ENCODE results near the gene PMAIP1. TPM values are rescaled to one million over a fixed set of nuclear protein-coding genes. Genes with fewer than 3 reads are reported as not detected.
A peak's percentile ranks its signal among the peaks of the same experiment; 100 is the strongest.

PMAIP1 gene
- polyA plus RNA-seq, 1 of the 3 experiments (the other 2 are of a cell fraction) = 76.9 TPM

- Histone ChIP-seq H3K4me1 (ENCODE audit: control insufficient read depth in 1 of 2, insufficient read depth in 2 of 2, low read depth in 1 of 2, low read length in 1 of 2) (peaks cover 0 to 12% of the 10 kb centered on the region in 2 experiments; a peak in 3 of 4 replicates), H3K9me2 (no peaks in the 10 kb centered on the region), H3K79me2 (ENCODE audit: insufficient read depth) (no peaks in the 10 kb centered on the region), H3F3A (replicated peaks; ENCODE audit: insufficient read depth) (peaks cover 11% of the 10 kb centered on the region), H3K4me3 (ENCODE audit: low read depth in 2 of 2, low read length in 1 of 2) (no peak overlapping the region), H3K27me3 (ENCODE audit: insufficient read depth) (no peaks in the 10 kb centered on the region), H3K27ac (ENCODE audit: low read depth in 2 of 2, low read length in 1 of 2) (peak overlapping the region in 1 of 2 experiments; percentile 89; a peak in 2 of 4 replicates), H3K4me2 (peak overlapping the region; percentile 47), H3K36me3 (replicated peaks in 1 of 2; ENCODE audit: control insufficient read depth in 1 of 2, insufficient read depth in 2 of 2, low read length in 1 of 2) (no peaks in the 10 kb centered on the region), H3K9me3 (no peaks in the 10 kb centered on the region), H2AFZ (ENCODE audit: low read depth) (peak overlapping the region; percentile 32; the same call in 1 of the 2 replicates), H3K9ac (peak overlapping the region; percentile 26; the same call in 1 of the 2 replicates), H4K20me1 (ENCODE audit: insufficient read depth) (no peaks in the 10 kb centered on the region)
- ChIA-PET POLR2A (no interaction called here), CTCF (interaction anchor here (0.9 kb wide), 1 partner anchor 36 kb away, joined by 4 read pairs; no protein-coding TSS in a partner anchor)
- 44% methylated on average over 2 of the region's 2 CpGs for WGBS (ENCODE audit: low lambda C conversion rate)
- no peak for DNase-seq
- TF ChIP-seq SMC3 (IDR thresholded peaks at IDR 0.05; ENCODE audit: low read depth, low read length) (no peak), CTCF (IDR thresholded peaks at IDR 0.05) (no peak), FOXJ3 (CRISPR knock-in tag; IDR thresholded peaks at IDR 0.05) (no peak), TCF12 (IDR thresholded peaks at IDR 0.05) (no peak), PBX3 (IDR thresholded peaks at IDR 0.05) (no peak), MAX (IDR thresholded peaks at IDR 0.05; ENCODE audit: low read depth) (no peak), SIN3A (IDR thresholded peaks at IDR 0.05; ENCODE audit: borderline replicate concordance, low read depth, low read length) (no peak), MXI1 (IDR thresholded peaks at IDR 0.05; ENCODE audit: low read depth, low read length) (no peak), ZBTB33 (IDR thresholded peaks at IDR 0.05; ENCODE audit: borderline replicate concordance, low read depth) (no peak), RXRA (IDR thresholded peaks at IDR 0.05; ENCODE audit: borderline replicate concordance, low read depth) (no peak), NFIC (IDR thresholded peaks at IDR 0.05; ENCODE audit: borderline replicate concordance) (no peak), EP300 (IDR thresholded peaks at IDR 0.05; ENCODE audit: borderline replicate concordance in 1 of 2, low read depth in 1 of 2, low read length in 1 of 2) (no peak), TAF1 (IDR thresholded peaks at IDR 0.05; ENCODE audit: borderline replicate concordance, low read depth, low read length) (no peak), EZH2phosphoT487 (IDR thresholded peaks at IDR 0.05; ENCODE audit: borderline replicate concordance, low read depth) (no peak), RCOR1 (IDR thresholded peaks at IDR 0.05; ENCODE audit: low read length) (no peak)
These were observed 26.2 kb upstream of the PMAIP1 start for GRCh38 chr18:59873641-59874040.
